ENCODE data around the gene TACC3.

Gene TACC3

DNA sequence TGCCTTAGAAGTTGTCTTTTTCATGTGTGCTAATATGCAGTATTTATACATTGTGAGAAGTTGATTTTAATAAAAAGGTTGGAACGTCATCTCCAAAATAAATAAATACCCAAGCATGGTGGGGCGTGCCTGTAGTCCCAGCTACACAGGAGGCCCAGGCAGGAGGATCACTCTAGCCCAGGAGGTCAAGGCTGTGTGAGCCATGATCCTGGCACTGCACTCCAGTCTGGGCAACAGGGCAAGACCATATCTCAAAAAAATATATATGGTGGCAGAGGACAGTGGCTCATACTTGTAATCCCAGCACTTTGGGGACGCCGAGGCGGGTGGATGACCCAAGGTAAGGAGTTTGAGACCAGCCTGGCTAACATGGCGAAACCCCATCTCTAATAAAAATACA, 15.6 kb upstream of the TACC3 start:
- no peak for DNase-seq

DNA sequence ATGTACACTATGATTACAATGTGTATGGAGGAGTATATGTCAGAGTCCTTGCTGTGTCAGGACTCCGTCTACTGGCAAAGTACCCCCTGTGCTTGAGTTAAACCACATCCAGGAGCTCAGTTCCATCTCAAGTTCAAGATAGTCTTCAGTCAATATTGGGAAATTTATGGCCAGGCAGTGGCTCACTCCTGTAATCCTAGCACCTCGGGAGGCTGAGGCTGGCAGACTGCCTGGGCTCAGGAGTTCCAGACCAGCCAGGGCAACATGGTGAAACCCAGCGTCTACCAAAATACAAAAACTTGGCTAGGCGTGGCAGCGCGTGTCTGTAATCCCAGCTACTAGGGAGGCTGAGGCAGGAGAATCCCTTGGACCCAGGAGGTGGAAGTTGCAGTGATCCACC, 15.0 kb upstream of the TACC3 start:
- no peak for DNase-seq

GRCh38 chr4:1708581-1708980, 12.7 kb upstream of the TACC3 start:
- DNase-seq: no peak

GRCh38 chr4:1711055-1711570, 10.2 kb upstream of the TACC3 start:
- DNase-seq: peak in 1 of 3 experiments; percentile 53

DNA sequence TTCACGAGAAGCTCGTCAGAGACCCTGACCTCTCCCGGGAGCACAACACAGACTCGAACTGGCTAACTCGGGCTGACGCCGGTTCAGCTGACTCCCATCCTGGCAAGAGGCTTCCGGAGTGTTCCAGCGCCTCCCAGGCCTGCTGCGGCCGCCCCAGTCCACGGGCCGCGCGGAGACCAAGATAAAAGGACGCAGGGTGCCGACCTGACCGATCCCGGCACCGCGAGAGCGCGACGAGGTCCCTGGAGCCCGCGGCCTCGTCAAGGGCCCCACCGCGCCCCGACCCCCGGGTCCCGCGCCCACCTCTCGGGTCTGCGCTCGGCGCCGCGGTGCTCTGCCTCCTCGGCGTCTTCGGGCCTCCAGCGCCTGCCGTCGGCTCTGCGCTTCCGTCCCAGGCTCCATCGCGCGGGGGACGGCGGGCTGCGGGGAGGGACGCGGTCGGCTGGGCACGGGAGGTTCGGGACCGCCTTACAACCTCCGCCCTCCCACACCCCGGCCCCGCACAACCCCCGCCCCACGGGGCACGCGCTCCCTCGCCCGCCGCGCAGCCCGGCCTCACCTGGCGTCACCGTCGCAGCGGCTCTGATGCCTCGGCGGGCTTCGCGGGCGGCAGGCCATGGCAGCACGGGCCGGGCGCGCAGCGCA, 9.6 kb upstream of the TACC3 start:
- peak; percentile 27 to 72 (median 71) for DNase-seq

GRCh38 chr4:1712216-1713002, 8.9 kb upstream of the TACC3 start, which contains the start of gene SLBP:
Gene SLBP, minus strand, starts transcription at chr4:1712319. Its CDS starts 131 bp downstream, at chr4:1712188.
- DNase-seq: peak; percentile 97 to 98 (median 98)

GRCh38 chr4:1713003-1713851, 8.1 kb upstream of the TACC3 start:
- no peak for DNase-seq

GRCh38 chr4:1714303-1715001, 6.9 kb upstream of the TACC3 start:
- DNase-seq: no peak

GRCh38 chr4:1715002-1715758, 6.1 kb upstream of the TACC3 start:
- DNase-seq: no peak

GRCh38 chr4:1716065-1716945, 5.0 kb upstream of the TACC3 start:
- DNase-seq: no peak

DNA sequence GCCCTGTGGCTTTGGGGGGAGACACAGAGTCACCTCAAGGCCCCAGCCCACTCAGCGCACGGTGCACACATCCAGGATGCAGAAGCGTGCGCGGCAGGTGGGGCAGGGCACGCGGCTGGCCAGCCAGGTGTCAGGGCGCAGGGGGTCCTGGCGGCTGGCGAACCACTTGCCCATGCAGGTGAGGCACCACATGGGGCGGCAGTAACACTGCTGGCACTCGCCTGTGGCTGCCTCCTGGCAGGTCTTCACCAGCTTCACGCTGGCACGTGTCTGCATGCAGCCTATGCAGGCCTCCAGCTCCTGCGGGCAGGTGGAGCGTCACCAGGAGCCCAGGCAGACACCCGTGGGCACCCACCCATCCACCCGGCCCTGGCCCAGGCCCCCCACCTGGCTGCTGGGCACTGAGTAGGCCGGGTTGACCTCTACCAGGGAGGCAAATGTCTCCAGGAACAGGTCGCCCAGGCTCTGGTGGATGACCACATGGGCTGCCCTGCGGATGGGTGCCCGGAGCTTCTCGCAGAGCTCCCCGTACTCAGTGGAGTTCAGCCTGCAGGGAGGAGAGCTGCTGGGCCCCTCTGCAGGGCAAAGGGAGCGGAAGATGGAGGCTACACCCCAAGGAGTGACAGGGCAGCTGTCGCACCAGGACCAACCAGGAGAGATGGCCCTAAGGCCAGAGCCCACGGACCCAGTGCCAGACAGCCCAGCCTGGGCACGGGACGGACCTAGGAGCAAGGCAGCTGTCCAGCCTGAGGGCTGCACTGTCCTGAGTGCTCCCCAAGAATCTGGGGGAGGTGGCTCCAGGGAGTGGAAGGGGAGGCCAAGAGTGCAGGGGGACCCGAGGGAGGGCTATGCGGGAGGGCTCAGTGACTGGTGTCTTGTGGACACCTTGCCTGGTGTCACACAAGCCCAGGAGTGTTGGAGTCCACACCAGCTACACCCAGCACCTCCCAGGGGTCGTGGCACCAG, 3.9 kb upstream of the TACC3 start:
- peak in 2 of 3 experiments; percentile 65 to 75 for DNase-seq

- DNase-seq: peak in 1 of 3 experiments; percentile 27
Measured at GRCh38 chr4:1718095-1718850, 3.0 kb upstream of the TACC3 start.

DNA sequence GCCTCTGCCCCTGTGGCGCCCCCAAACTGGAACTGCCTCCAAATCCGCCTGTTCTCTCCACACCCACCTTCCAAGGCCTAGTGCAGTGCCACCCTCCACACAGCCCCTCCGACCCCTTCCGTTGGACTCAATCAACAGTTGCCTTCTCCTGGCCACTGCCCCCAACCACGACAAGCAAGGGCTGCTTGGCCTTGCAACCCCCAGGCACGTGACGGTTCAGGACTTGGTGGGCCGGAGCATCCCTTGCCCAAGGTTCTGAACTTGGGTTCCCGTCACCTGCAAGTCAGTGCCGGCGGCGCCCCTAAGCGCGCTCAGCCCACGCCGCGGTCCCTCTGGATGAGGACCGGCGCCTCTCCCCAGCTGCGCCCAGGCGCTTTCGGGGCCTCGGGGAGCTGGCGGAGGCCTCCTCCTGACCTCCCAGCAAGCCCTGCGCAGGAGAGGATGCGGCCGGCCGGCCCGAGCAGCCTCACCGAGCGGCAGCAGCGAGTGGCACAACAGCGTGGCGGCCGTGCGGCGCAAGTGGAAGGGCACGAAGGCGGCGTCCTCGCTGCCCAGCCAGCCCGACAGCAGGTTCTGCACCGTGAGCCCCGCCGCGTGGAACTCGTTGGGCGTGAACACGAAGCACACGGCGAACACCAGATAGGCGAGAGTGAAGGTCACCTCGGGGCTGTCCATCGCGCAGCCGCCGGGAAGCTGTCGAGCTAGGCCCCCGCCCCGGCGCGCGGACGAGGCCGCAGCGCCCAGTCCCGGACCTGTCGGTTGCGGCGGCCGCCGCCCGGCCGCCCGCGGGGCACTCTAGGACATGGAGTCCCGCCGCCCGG, 948 bp upstream of the TACC3 start:
- DNase-seq: peak; percentile 49 to 74 (median 70)

GRCh38 chr4:1721666-1722550, 587 bp downstream of the TACC3 start:
- DNase-seq: peak in 2 of 3 experiments; percentile 52 to 54

DNA sequence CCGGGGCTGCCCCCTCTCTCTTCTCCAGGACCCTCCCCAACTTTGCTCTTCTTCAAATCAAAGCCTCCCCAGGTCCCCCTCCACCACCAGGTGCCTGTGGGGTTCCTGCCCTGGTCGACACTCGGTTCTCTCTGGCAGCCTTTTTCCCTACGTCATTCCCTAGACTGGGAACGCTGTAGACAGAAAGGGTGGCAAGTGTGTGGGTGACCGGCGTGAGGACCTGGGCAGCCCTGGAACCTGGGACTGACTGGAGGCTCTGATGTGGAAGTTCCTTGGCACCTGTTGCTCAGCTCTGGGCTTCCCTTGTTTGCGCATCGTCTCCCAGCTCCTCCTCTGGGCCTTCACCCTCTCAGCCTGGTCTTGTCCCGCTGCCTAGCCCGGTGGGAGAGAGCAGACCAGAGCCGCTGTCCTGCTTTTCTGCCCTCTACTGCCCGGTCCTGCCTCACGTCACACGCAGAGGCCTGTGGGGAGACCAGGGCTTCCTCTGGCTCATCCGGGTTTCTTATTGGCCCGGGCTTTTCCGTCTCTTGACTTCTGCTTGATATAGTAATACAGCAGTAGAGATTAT, 1.3 kb downstream of the TACC3 start:
- DNase-seq: no peak

- no peak for DNase-seq
Measured at GRCh38 chr4:1723131-1723801, 1.9 kb downstream of the TACC3 start.
